ENCODE data around the gene ENPP3.

Gene ENPP3

DNA sequence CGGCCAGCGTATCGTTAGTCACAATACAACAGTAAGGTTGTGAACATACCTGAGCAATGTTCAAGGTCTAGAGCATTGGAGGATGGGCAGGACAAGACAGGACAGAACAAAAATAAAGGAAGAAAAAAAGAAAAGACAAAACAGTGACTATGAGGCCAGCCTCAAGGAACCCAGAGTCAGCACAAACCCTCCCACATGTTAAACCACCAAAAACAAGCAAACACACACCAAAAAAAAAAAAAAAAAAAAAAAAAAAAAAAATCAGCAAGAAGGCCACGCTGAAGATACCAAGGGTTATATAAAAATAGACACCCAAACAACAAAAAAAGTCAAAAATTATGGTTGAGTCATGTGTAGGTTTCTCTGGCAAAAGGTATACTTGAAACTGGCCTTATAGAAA, 21.8 kb upstream of the ENPP3 start:
- ChIA-PET CTCF (no interaction called here), POLR2A (no interaction called here)
- TF ChIP-seq L3MBTL2 (conservative IDR thresholded peaks at IDR 0.05) (no peak), TARDBP (IDR thresholded peaks at IDR 0.05) (no peak), LEF1 (IDR thresholded peaks at IDR 0.05; ENCODE audit: borderline replicate concordance) (no peak), PKNOX1 (IDR thresholded peaks at IDR 0.05) (no peak), NFRKB (IDR thresholded peaks at IDR 0.05) (no peak)
- DNase-seq (ENCODE audit: extremely low spot score), result no peak

DNA sequence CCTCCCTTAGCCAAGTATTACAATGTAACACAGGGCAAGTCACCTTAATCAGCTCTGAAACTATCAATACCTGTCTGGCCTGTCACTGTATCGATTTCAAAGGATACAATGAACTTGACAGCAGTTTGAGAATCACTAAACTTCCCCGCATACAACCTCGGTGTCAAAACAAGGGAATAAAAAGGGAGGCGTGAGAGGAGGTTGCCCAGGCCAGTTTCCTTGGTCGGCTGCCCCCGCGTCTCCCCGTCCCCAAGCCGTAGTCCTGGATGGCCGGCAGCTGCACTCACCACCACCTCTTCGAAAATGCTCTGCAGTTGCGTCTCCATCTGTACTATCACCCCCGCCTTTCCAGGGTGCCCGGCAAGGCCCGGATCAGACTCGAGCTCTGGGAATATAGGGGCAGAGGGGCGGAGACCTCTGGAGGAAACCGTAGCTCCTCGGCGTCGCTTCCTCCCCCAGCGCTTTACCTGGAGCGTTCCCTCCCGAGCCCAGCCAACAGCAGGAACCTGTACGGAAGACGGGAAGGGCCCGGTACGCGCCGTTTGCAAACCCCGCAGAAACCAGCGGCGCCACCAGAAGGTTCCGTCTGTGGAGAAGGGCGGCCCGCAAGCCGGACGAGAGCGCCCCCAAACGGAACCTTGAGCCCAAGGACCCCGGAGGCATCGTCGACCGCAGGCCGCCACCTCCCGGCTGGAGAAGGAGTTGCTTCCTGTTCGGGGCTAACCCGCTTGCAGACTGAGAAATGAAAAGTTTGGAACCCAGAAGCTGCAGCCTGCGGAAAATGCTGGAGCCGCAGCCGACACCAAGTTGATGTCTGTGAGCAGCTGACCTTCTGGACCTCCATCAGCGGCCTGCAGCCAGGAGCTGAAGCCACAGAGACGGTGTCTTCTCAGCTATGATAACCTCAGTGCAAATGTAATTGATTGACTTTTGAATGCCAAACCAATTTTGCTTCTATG, 9.1 kb upstream of the ENPP3 start, which contains the start of gene MED23:
MED23 (minus strand) TSS at position 519 of the 959 bp plus-strand sequence; CDS start at position 326, 193 bp downstream.
- POLR2A ChIA-PET, result interaction anchor here (0.6 to 2.0 kb wide), 7 partner anchors 8 to 1875 kb away, joined by 3 to 11 read pairs (median 5); partner anchors contain the start of gene ENPP3
- TF ChIP-seq ARNT (IDR thresholded peaks at IDR 0.05), result peak; percentile 86
- no peak for TF ChIP-seq SUZ12 (IDR thresholded peaks at IDR 0.05)
- no peak for TF ChIP-seq BHLHE40 (IDR thresholded peaks at IDR 0.05; ENCODE audit: borderline replicate concordance)
- no peak for TF ChIP-seq SP1 (IDR thresholded peaks at IDR 0.05)
- peak; percentile 61; the same call in 1 of the 2 replicates for TF ChIP-seq NFRKB (IDR thresholded peaks at IDR 0.05)
- TF ChIP-seq L3MBTL2 (conservative IDR thresholded peaks at IDR 0.05), result no peak
- peak; percentile 81 for TF ChIP-seq ELF4 (IDR thresholded peaks at IDR 0.05)
- TF ChIP-seq FOXK2 (IDR thresholded peaks at IDR 0.05), result no peak
- peak; percentile 98 for TF ChIP-seq CTBP1 (IDR thresholded peaks at IDR 0.05; ENCODE audit: borderline replicate concordance)
- peak; percentile 81 for TF ChIP-seq TARDBP (IDR thresholded peaks at IDR 0.05)
- TF ChIP-seq FOXM1 (IDR thresholded peaks at IDR 0.05; ENCODE audit: borderline replicate concordance), result peak; percentile 92; the same call in 1 of the 2 replicates
- peak; percentile 72 for TF ChIP-seq PKNOX1 (IDR thresholded peaks at IDR 0.05)
- peak; percentile 90 for DNase-seq (ENCODE audit: extremely low spot score)
- CTCF ChIA-PET, result interaction anchor here (0.6 to 2.0 kb wide), 29 partner anchors 9 to 1695 kb away, joined by 3 to 30 read pairs (median 4); partner anchors contain the start of gene ENPP3

DNA sequence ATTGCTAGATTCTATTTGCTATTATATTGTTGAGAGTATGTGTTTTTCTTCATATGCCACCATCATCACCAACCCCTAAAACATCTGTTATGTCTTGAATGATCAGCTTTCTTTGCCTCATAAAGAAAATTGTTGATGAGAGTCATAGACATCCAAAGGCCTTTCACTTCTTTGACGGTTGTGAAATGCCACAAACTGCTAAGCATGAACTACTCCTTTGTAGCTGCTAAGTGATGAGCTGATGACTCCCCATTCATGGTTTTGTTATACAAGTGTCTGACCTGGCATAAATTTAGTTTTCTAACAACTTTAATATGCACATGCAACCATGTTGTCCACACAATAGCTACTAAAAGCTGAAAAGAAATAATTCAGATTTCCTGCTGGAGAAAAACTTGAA, 8.4 kb upstream of the ENPP3 start:
- no peak for DNase-seq (ENCODE audit: extremely low spot score)
- ChIA-PET CTCF (interaction anchor here (0.6 to 2.0 kb wide), 15 partner anchors 9 to 1023 kb away, joined by 3 to 30 read pairs (median 4); partner anchors contain the start of gene ENPP3), POLR2A (interaction anchor here (1.5 to 2.0 kb wide), 2 partner anchors 9 to 22 kb away, joined by 6 to 11 read pairs; no protein-coding TSS in a partner anchor)
- no peak for TF ChIP-seq PKNOX1 (IDR thresholded peaks at IDR 0.05)
- TF ChIP-seq BHLHE40 (IDR thresholded peaks at IDR 0.05; ENCODE audit: borderline replicate concordance), result no peak
- TF ChIP-seq SUZ12 (IDR thresholded peaks at IDR 0.05), result no peak
- no peak for TF ChIP-seq CTBP1 (IDR thresholded peaks at IDR 0.05; ENCODE audit: borderline replicate concordance)
- no peak for TF ChIP-seq ZNF384 (IDR thresholded peaks at IDR 0.05)
- TF ChIP-seq TARDBP (IDR thresholded peaks at IDR 0.05), result no peak
- no peak for TF ChIP-seq L3MBTL2 (conservative IDR thresholded peaks at IDR 0.05)
- no peak for TF ChIP-seq LEF1 (IDR thresholded peaks at IDR 0.05; ENCODE audit: borderline replicate concordance)
- no peak for TF ChIP-seq HDGF (IDR thresholded peaks at IDR 0.05; ENCODE audit: borderline replicate concordance)

GRCh38 chr6:131629651-131630050, 7.5 kb upstream of the ENPP3 start:
- DNase-seq (ENCODE audit: extremely low spot score), result no peak
- TF ChIP-seq BHLHE40 (IDR thresholded peaks at IDR 0.05; ENCODE audit: borderline replicate concordance), result no peak
- no peak for TF ChIP-seq ELF4 (IDR thresholded peaks at IDR 0.05)
- no peak for TF ChIP-seq LEF1 (IDR thresholded peaks at IDR 0.05; ENCODE audit: borderline replicate concordance)
- no peak for TF ChIP-seq HDGF (IDR thresholded peaks at IDR 0.05; ENCODE audit: borderline replicate concordance)
- TF ChIP-seq FOXK2 (IDR thresholded peaks at IDR 0.05), result no peak
- TF ChIP-seq FOXM1 (IDR thresholded peaks at IDR 0.05; ENCODE audit: borderline replicate concordance), result no peak
- no peak for TF ChIP-seq NFRKB (IDR thresholded peaks at IDR 0.05)
- no peak for TF ChIP-seq TARDBP (IDR thresholded peaks at IDR 0.05)
- TF ChIP-seq SUZ12 (IDR thresholded peaks at IDR 0.05), result no peak
- TF ChIP-seq L3MBTL2 (conservative IDR thresholded peaks at IDR 0.05), result no peak
- CTCF ChIA-PET, result no interaction called here
- POLR2A ChIA-PET, result no interaction called here

- CTCF ChIA-PET, result no interaction called here
- TF ChIP-seq LEF1 (IDR thresholded peaks at IDR 0.05; ENCODE audit: borderline replicate concordance) (no peak), FOXK2 (IDR thresholded peaks at IDR 0.05) (no peak), NFRKB (IDR thresholded peaks at IDR 0.05) (no peak), HDGF (IDR thresholded peaks at IDR 0.05; ENCODE audit: borderline replicate concordance) (no peak), TARDBP (IDR thresholded peaks at IDR 0.05) (no peak), SP1 (IDR thresholded peaks at IDR 0.05) (no peak), BHLHE40 (IDR thresholded peaks at IDR 0.05; ENCODE audit: borderline replicate concordance) (no peak), PKNOX1 (IDR thresholded peaks at IDR 0.05) (no peak), FOXA1 (IDR thresholded peaks at IDR 0.05) (no peak), FOXM1 (IDR thresholded peaks at IDR 0.05; ENCODE audit: borderline replicate concordance) (no peak), CTBP1 (IDR thresholded peaks at IDR 0.05; ENCODE audit: borderline replicate concordance) (no peak), ELF4 (IDR thresholded peaks at IDR 0.05) (no peak)
- POLR2A ChIA-PET, result no interaction called here
- no peak for DNase-seq (ENCODE audit: extremely low spot score)
Observed at GRCh38 chr6:131631625-131632289, 5.3 kb upstream of the ENPP3 start.

Data from HEK293T (cell line).